ENCODE results near the gene ATP9B.
A peak's percentile ranks its signal among the peaks of the same experiment; 100 is the strongest.

The ATP9B gene

GRCh38 chr18:79200546-79201268 is 131.5 kb downstream of the ATP9B start:
- no peak for DNase-seq

- no peak for DNase-seq
Measured at GRCh38 chr18:79203017-79203605, 133.9 kb downstream of the ATP9B start.

GRCh38 chr18:79204889-79205807 is 136.0 kb downstream of the ATP9B start:
- DNase-seq = no peak

- no peak for DNase-seq
Measured at GRCh38 chr18:79206444-79206843, 137.2 kb downstream of the ATP9B start.

- no peak for DNase-seq
Measured at GRCh38 chr18:79208906-79209305, 139.7 kb downstream of the ATP9B start.

GRCh38 chr18:79210002-79210910 is 141.1 kb downstream of the ATP9B start:
- DNase-seq = no peak

- DNase-seq = no peak
Measured at GRCh38 chr18:79211844-79212243, 142.7 kb downstream of the ATP9B start.

- no peak for DNase-seq
Measured at GRCh38 chr18:79214056-79214455, 144.9 kb downstream of the ATP9B start.

GRCh38 chr18:79216176-79216575 is 147.0 kb downstream of the ATP9B start:
- DNase-seq = no peak

GRCh38 chr18:79217979-79218604 is 148.9 kb downstream of the ATP9B start:
- DNase-seq = no peak

GRCh38 chr18:79218605-79219190 is 149.5 kb downstream of the ATP9B start:
- no peak for DNase-seq

- DNase-seq = no peak
Measured at GRCh38 chr18:79221136-79221535, 151.9 kb downstream of the ATP9B start.

GRCh38 chr18:79222790-79223189 is 153.6 kb downstream of the ATP9B start:
- DNase-seq = no peak

- no peak for DNase-seq
Measured at GRCh38 chr18:79223431-79223830, 154.2 kb downstream of the ATP9B start.

- no peak for DNase-seq
Measured at GRCh38 chr18:79224381-79224780, 155.2 kb downstream of the ATP9B start.

- no peak for DNase-seq
Measured at GRCh38 chr18:79227621-79228020, 158.4 kb downstream of the ATP9B start.

- DNase-seq = no peak
Measured at GRCh38 chr18:79229431-79229830, 160.2 kb downstream of the ATP9B start.

GRCh38 chr18:79234438-79234837 is 165.2 kb downstream of the ATP9B start:
- no peak for DNase-seq

- no peak for DNase-seq
Measured at GRCh38 chr18:79239631-79240030, 170.4 kb downstream of the ATP9B start.

GRCh38 chr18:79241755-79242154 is 172.6 kb downstream of the ATP9B start:
- peak; percentile 50 for DNase-seq

GRCh38 chr18:79242246-79242645 is 173.1 kb downstream of the ATP9B start:
- DNase-seq = peak; percentile 47

GRCh38 chr18:79245517-79246001 is 176.4 kb downstream of the ATP9B start:
- DNase-seq = no peak

All from DMS79 (cell line).